BJ (cell line): ENCODE data around the gene VTN. TPM values are rescaled to one million over a fixed set of nuclear protein-coding genes. Genes with fewer than 3 reads are reported as not detected.

Source experiments
- CTCF ChIA-PET: fragments of 350-600 bp; formaldehyde crosslinking; extraction: SDS; loops from one replicate; lab custom pipeline; 2021; ENCODE audit warnings: antibody characterized with exemption, inconsistent platforms; lab: Yijun Ruan, JAX
- POLR2A ChIA-PET: fragments of 300-600 bp; sonication (Branson Sonifier 250); formaldehyde crosslinking; extraction: SDS; loops from one replicate; lab custom pipeline; 2021; ENCODE audit warnings: antibody characterized with exemption; lab: Charles Lee
- DNase-seq: peaks from one replicate; pipeline ENCODE4 v3.0.0-alpha.2; 2011; ENCODE audit warnings: low read depth
- H3K27me3 ChIP-seq: 2 replicates; pipeline ENCODE4 v1.6.0; 2011; ENCODE audit warnings: low read length; ENCODE audit not compliant: control insufficient read depth, insufficient read depth
- H3K36me3 ChIP-seq: 2 replicates; pipeline ENCODE4 v1.5.1; 2011; ENCODE audit warnings: low read length; ENCODE audit not compliant: control insufficient read depth, insufficient read depth
- H3K4me3 ChIP-seq: 2 replicates; pipeline ENCODE4 v1.5.1; 2011; ENCODE audit warnings: low read depth, mild to moderate bottlenecking, control low read depth, low read length
- CTCF ChIP-seq: IDR thresholded peaks from 2 replicates; pipeline ENCODE4 v1.5.1; 2011; ENCODE audit warnings: low read depth, mild to moderate bottlenecking, control low read depth, inconsistent platforms, low read length, moderate library complexity; ENCODE audit not compliant: insufficient read depth
- polyA plus RNA-seq: library from polyadenylated mRNA; depleted of rRNA; stranded (reverse); fragments of >200 nt; gene quantifications from 2 replicates; pipeline ENCODE4 v1.2.3, GENCODE V29; 2011

Gene VTN
- polyA plus RNA-seq, 1 experiment = 4.2 TPM

- TF ChIP-seq CTCF = no peak
- H3K4me3 ChIP-seq = no peak overlapping the region
- no peak for DNase-seq
- no peaks in the 10 kb centered on the region for H3K36me3 ChIP-seq
- POLR2A ChIA-PET = no interaction called here
- no peaks in the 10 kb centered on the region for H3K27me3 ChIP-seq
- CTCF ChIA-PET = interaction anchor here (1.2 to 1.9 kb wide), 2 partner anchors 9 to 13 kb away, joined by 3 to 5 read pairs; partner anchors contain the start of gene POLDIP2
Measured at GRCh38 chr17:28370744-28371103, 617 bp upstream of the VTN start.

DNA sequence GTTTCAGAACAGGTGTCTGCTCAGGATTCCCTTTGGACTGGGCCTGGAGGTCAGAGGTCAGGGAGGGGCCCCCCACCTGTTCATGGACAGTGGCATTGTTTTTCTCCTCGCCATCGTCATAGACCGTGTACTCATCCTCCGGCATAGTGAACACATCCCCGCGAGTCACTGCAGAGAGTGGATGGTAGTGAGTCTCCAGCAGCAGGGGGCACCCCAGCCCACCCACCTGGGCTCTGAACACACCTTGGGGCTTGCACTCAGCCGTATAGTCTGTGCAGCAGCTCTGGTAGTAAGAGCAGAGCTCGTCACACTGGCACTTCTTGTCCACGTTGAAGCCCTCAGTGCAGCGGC lies 448 bp downstream of the VTN start:
- no peak overlapping the region for H3K4me3 ChIP-seq
- 0 out of 2 replicates have a peak, but pooled peaks cover 1% of the 10 kb centered on the region for H3K36me3 ChIP-seq
- ChIA-PET CTCF (interaction anchor here (1.2 to 1.9 kb wide), 2 partner anchors 8 to 12 kb away, joined by 3 to 5 read pairs; partner anchors contain the start of gene POLDIP2), POLR2A (interaction anchor here (0.6 kb wide), 1 partner anchor 24 kb away, joined by 3 read pairs; no protein-coding TSS in a partner anchor)
- no peak for TF ChIP-seq CTCF
- no peak for DNase-seq
- no peaks in the 10 kb centered on the region for H3K27me3 ChIP-seq

DNA sequence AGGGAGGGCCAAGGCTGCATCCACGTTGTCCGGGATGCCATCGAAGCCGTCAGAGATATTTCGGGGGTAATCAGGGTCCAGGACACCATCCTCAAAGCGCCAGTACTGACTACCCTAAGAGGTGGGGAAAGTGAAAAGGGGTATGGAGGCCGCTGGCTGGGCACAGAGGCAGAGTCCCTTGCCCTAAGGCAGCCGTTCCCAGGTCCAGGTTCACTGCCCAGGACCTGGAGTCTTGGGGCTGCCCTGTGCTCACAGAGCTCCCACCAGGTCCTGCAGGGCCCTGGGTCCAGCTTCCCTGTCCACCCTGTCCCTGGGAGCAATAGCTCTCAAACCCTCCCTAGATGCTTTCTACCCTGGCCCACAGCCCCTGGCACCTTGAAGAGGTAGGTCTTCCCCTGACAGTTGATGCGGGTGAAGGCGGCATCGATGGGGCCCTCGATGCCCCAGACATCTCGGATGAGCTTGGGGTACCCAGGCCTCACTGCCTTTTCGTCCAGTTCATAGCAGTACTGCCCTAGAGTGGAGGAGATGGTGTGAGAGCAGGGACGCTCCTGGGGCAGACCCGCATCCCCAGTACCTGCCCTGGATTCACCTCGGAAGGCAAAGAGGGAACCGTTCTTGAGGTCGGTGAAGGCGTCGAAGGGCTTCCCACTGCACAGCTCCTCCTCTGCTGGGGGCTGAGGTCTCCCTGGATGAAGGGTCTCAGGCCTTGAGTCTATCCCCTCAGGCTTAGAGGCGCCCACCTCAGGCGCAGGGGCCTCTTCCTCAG lies 1.0 kb downstream of the VTN start:
- H3K36me3 ChIP-seq = peaks cover 1% of the 10 kb centered on the region; the same call in 1 of the 2 replicates
- no peak for TF ChIP-seq CTCF
- DNase-seq = no peak
- POLR2A ChIA-PET = interaction anchor here (0.6 kb wide), 1 partner anchor 24 kb away, joined by 3 read pairs; no protein-coding TSS in a partner anchor
- no peak overlapping the region for H3K4me3 ChIP-seq
- CTCF ChIA-PET = interaction anchor here (1.8 to 1.9 kb wide), 2 partner anchors 8 to 48 kb away, joined by 5 read pairs; no protein-coding TSS in a partner anchor
- H3K27me3 ChIP-seq = no peaks in the 10 kb centered on the region

GRCh38 chr17:28368306-28368831 lies 1.7 kb downstream of the VTN start:
- no peak for DNase-seq
- CTCF ChIA-PET = interaction anchor here (0.6 to 1.8 kb wide), 2 partner anchors 49 to 481 kb away, joined by 5 read pairs; no protein-coding TSS in a partner anchor
- no peaks in the 10 kb centered on the region for H3K27me3 ChIP-seq
- H3K4me3 ChIP-seq = no peak overlapping the region
- H3K36me3 ChIP-seq = peaks cover 1% of the 10 kb centered on the region
- POLR2A ChIA-PET = no interaction called here
- TF ChIP-seq CTCF = no peak

DNA sequence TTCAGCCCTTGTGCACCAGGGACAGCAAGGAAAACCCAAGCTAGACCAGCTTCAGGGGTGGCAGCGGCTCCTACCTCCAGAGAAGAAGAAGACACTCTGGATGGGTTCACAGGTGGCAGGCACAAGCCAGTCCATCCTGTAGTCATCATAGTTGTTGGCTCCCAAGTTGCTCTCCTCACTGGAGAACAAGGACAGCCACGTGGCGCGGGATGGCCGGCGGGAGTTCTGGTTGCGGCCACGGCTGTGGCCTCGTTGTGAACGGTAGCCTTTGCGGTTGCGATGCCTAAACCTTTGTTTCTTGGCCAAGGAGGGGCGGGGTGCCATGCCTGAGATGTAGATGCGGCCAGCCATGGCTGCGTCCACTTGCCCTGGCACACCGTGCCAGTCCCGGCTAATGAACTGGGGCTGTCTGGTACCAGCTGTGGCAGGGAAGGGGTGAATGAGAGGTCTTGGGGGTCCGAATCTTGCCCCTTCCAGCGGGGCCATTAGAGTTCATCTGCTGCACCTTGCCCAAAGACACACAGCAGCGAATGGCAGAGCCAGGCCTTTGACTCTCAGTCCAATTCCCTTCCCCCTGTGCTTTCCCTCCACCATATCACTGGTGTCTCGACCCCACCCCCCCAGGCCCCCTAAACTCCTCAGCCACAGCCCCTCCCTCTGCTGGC lies 2.3 kb downstream of the VTN start:
- no peak for TF ChIP-seq CTCF
- no peaks in the 10 kb centered on the region for H3K27me3 ChIP-seq
- no peak for DNase-seq
- no peak overlapping the region for H3K4me3 ChIP-seq
- ChIA-PET POLR2A (no interaction called here), CTCF (interaction anchor here (0.6 to 1.8 kb wide), 3 partner anchors 21 to 480 kb away, joined by 4 to 5 read pairs (median 5); no protein-coding TSS in a partner anchor)
- peaks cover 4% of the 10 kb centered on the region for H3K36me3 ChIP-seq
